HFFc6 (cell line): ENCODE data around the gene NCR2. TPM values are rescaled to one million over a fixed set of nuclear protein-coding genes. Genes with fewer than 3 reads are reported as not detected.
A peak's percentile ranks its signal among the peaks of the same experiment; 100 is the strongest.

Experiments
- DNase-seq: peaks from one replicate; pipeline ENCODE4 v3.0.0-alpha.2; 2018
- H3K27ac Mint-ChIP-seq: 2 replicates; pipeline ENCODE4 v1.8.0; 2020; ENCODE audit warnings: mild to moderate bottlenecking, mixed read lengths
- H3K27me3 Mint-ChIP-seq: 2 replicates; pipeline ENCODE4 v1.8.0; 2021; ENCODE audit warnings: mild to moderate bottlenecking, moderate library complexity, mixed read lengths; ENCODE audit not compliant: insufficient read depth
- H3K36me3 Mint-ChIP-seq: 2 replicates; pipeline ENCODE4 v1.8.0; 2021; ENCODE audit warnings: low read depth, mixed read lengths
- H3K4me1 Mint-ChIP-seq: 2 replicates; pipeline ENCODE4 v1.8.0; 2020; ENCODE audit warnings: low read depth, mixed read lengths
- H3K4me3 Mint-ChIP-seq: 2 replicates; pipeline ENCODE4 v1.8.0; 2020; ENCODE audit warnings: mild to moderate bottlenecking, moderate library complexity, mixed read lengths
- H3K9me3 Mint-ChIP-seq: 2 replicates; pipeline ENCODE4 v1.8.0; 2020; ENCODE audit warnings: mild to moderate bottlenecking, mixed read lengths
- CTCF ChIP-seq: fragments of 200-600 bp; sonication (generic); IDR thresholded peaks from 2 replicates; pipeline ENCODE4 v1.5.0; 2021; ENCODE audit warnings: antibody characterized with exemption, mild to moderate bottlenecking
- total RNA-seq, 6 experiments: library from RNA; stranded (reverse); fragmentation: NEBNext Ultra II Directional; extraction: Animal tissue kit (Norgen Biotek cat#: 25700); gene quantifications; 2 replicates in 1 of 6; 3 replicates in 5 of 6; pipeline ENCODE4 v1.2.3, GENCODE V29; 2021

NCR2 gene
- total RNA-seq, 6 experiments from 2014 or later = not detected

GRCh38 chr6:41373919-41374617 lies 38.7 kb downstream of the NCR2 start:
- 0 out of 2 replicates have a peak, but pooled peaks have one; percentile 15 for TF ChIP-seq CTCF
- Mint-ChIP-seq H3K4me3 (no peak overlapping the region), H3K27ac (no peak overlapping the region), H3K36me3 (no peaks in the 10 kb centered on the region), H3K9me3 (no peaks in the 10 kb centered on the region), H3K4me1 (peaks cover 28% of the 10 kb centered on the region), H3K27me3 (peaks cover 62% of the 10 kb centered on the region)
- no peak for DNase-seq

GRCh38 chr6:41374618-41375590 lies 39.5 kb downstream of the NCR2 start:
- DNase-seq = no peak
- Mint-ChIP-seq H3K4me3 (no peak overlapping the region), H3K27me3 (peaks cover 62% of the 10 kb centered on the region), H3K9me3 (no peaks in the 10 kb centered on the region), H3K4me1 (peaks cover 26% of the 10 kb centered on the region), H3K27ac (no peak overlapping the region), H3K36me3 (no peaks in the 10 kb centered on the region)
- TF ChIP-seq CTCF = no peak

- H3K4me1 Mint-ChIP-seq = peaks cover 21% of the 10 kb centered on the region
- no peak for TF ChIP-seq CTCF
- no peaks in the 10 kb centered on the region for H3K9me3 Mint-ChIP-seq
- no peak for DNase-seq
- no peaks in the 10 kb centered on the region for H3K36me3 Mint-ChIP-seq
- peaks cover 62% of the 10 kb centered on the region for H3K27me3 Mint-ChIP-seq
- H3K4me3 Mint-ChIP-seq = no peak overlapping the region
- no peak overlapping the region for H3K27ac Mint-ChIP-seq
These were observed 40.3 kb downstream of the NCR2 start for GRCh38 chr6:41375598-41376151.

- no peak overlapping the region for H3K4me3 Mint-ChIP-seq
- no peaks in the 10 kb centered on the region for H3K9me3 Mint-ChIP-seq
- no peaks in the 10 kb centered on the region for H3K36me3 Mint-ChIP-seq
- H3K4me1 Mint-ChIP-seq = peaks cover 16% of the 10 kb centered on the region
- TF ChIP-seq CTCF = no peak
- H3K27me3 Mint-ChIP-seq = peaks cover 61% of the 10 kb centered on the region
- no peak overlapping the region for H3K27ac Mint-ChIP-seq
- DNase-seq = no peak
These were observed 40.8 kb downstream of the NCR2 start for GRCh38 chr6:41376176-41376575.

- no peak for TF ChIP-seq CTCF
- Mint-ChIP-seq H3K27me3 (peaks cover 57% of the 10 kb centered on the region), H3K27ac (no peak overlapping the region), H3K4me3 (no peak overlapping the region), H3K9me3 (no peaks in the 10 kb centered on the region), H3K36me3 (no peaks in the 10 kb centered on the region), H3K4me1 (peaks cover 7% of the 10 kb centered on the region)
- no peak for DNase-seq
These were observed 41.7 kb downstream of the NCR2 start for GRCh38 chr6:41377071-41377470.
